Upper lobe of right lung (tissue), 1 donor: Measurements from ENCODE around the gene SGSH. TPM values are rescaled to one million over a fixed set of nuclear protein-coding genes. Genes with fewer than 3 reads are reported as not detected.
A peak's percentile ranks its signal among the peaks of the same experiment; 100 is the strongest.

Source experiments
- ATAC-seq: fragments of 200-7000 bp; cut with Tn5 transposase; one replicate; pipeline ENCODE4 v1.9.1; 2020; ENCODE audit warnings: mild to moderate bottlenecking, moderate library complexity
- DNase-seq: peaks from one replicate; pipeline ENCODE4 v3.0.0-alpha.2; 2020
- H3K27ac ChIP-seq: fragments of 200-600 bp; one replicate; pipeline ENCODE4 v1.8.0; 2022
- H3K27me3 ChIP-seq: fragments of 200-600 bp; one replicate; pipeline ENCODE4 v1.8.0; 2022; ENCODE audit warnings: mild to moderate bottlenecking
- H3K36me3 ChIP-seq: fragments of 200-600 bp; one replicate; pipeline ENCODE4 v1.8.0; 2022
- H3K4me1 ChIP-seq: fragments of 200-600 bp; one replicate; pipeline ENCODE4 v1.8.0; 2022
- H3K4me3 ChIP-seq: fragments of 200-600 bp; one replicate; pipeline ENCODE4 v1.8.0; 2022; ENCODE audit warnings: mild to moderate bottlenecking
- H3K9me3 ChIP-seq: fragments of 200-600 bp; one replicate; pipeline ENCODE4 v1.8.0; 2022
- CTCF ChIP-seq: fragments of 200-600 bp; IDR thresholded peaks from one replicate; pipeline ENCODE4 v1.8.0; 2022; ENCODE audit warnings: antibody characterized with exemption
- intact Hi-C: fragments of 100-400 bp; cut with DNase I; formaldehyde crosslinking; loops from one replicate; pipeline ENCODE4 v1.11.0; 2022
- total RNA-seq: library from RNA; stranded (reverse); fragmentation: NEBNext Ultra II Directional; extraction: Animal tissue kit (Norgen Biotek cat#: 25700); gene quantifications from one replicate; pipeline ENCODE4 v1.2.1, GENCODE V29; 2021
- donor health status: DM: no; HTN: yes; CAD: no; lungs with severe emphysema.

Gene SGSH
- total RNA-seq, 1 donor from 2014 or later: 59.8 TPM

GRCh38 chr17:80264205-80265075 is 44.3 kb upstream of the SGSH start:
- TF ChIP-seq CTCF: no peak
- Histone ChIP-seq H3K4me1 (peaks cover 37% of the 10 kb centered on the region), H3K4me3 (peak overlapping the region; percentile 61), H3K9me3 (no peaks in the 10 kb centered on the region), H3K27me3 (no peaks in the 10 kb centered on the region), H3K36me3 (peaks cover 27% of the 10 kb centered on the region), H3K27ac (peak overlapping the region; percentile 94)
- ATAC-seq (peak; percentile 0), DNase-seq (peak; percentile 78)
- intact Hi-C loops: no loop called here

- H3K36me3 ChIP-seq: peaks cover 18% of the 10 kb centered on the region
- peaks cover 37% of the 10 kb centered on the region for H3K4me1 ChIP-seq
- no peaks in the 10 kb centered on the region for H3K27me3 ChIP-seq
- peak overlapping the region; percentile 94 for H3K27ac ChIP-seq
- peak; percentile 19 for TF ChIP-seq CTCF
- intact Hi-C loops: no loop called here
- DNase-seq (peak; percentile 87), ATAC-seq (peak; percentile 56)
- peak overlapping the region; percentile 61 for H3K4me3 ChIP-seq
- H3K9me3 ChIP-seq: no peaks in the 10 kb centered on the region
Measured at GRCh38 chr17:80263253-80264204, 43.4 kb upstream of the SGSH start.

DNA sequence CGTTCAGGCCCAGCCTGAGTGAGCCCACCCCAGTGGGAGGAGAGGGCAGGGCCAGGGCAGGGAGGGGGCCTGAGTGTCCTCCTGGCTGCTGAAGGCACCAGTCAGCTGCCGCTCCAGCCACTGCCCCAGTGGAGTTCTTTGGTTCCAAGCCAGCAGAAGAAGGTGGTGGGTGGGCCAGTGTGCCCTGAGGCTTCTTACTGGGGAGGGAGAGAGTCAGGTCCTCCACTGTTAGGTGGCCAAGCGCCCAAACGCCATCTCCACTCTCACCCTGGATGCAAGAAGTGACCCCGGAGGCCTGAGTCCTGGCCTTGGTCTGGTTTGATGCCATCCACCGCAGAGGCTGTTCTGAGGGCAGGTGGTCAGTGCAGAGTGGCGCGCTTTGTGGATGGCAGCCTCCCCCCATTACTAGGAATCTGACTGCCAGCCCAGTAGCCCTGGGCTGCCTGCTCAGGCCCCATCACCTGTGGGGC is 42.7 kb upstream of the SGSH start:
- no peaks in the 10 kb centered on the region for H3K9me3 ChIP-seq
- DNase-seq (peak; percentile 65), ATAC-seq (no peak)
- peak overlapping the region; percentile 61 for H3K4me3 ChIP-seq
- H3K27ac ChIP-seq: peak overlapping the region; percentile 94
- no peak for TF ChIP-seq CTCF
- H3K36me3 ChIP-seq: peaks cover 12% of the 10 kb centered on the region
- intact Hi-C loops: no loop called here
- H3K27me3 ChIP-seq: no peaks in the 10 kb centered on the region
- peaks cover 37% of the 10 kb centered on the region for H3K4me1 ChIP-seq

DNA sequence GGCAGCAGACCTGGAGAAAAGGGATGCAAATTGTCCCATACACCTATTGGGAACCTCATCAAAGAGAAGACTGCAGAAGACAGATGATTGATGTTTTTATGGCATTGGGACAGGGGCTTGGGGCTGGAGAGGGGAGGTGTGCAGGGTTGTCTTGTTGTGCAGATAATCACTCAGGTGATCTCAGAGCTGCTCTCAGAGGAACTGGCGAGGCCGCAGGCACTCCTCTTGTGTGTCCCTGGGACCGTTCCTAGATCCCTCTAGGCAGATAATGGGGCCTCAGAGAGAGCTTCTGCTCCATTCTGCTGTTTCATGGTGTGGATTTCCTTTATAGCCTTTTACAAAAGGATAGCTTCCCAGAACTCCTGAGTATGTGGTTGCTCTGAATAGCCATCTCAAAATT is 42.2 kb upstream of the SGSH start:
- Histone ChIP-seq H3K36me3 (peaks cover 10% of the 10 kb centered on the region), H3K4me3 (peak overlapping the region; percentile 86), H3K4me1 (peaks cover 37% of the 10 kb centered on the region), H3K27me3 (no peaks in the 10 kb centered on the region), H3K9me3 (no peaks in the 10 kb centered on the region), H3K27ac (peak overlapping the region; percentile 94)
- TF ChIP-seq CTCF: no peak
- DNase-seq (no peak), ATAC-seq (no peak)
- intact Hi-C loops: no loop called here

GRCh38 chr17:80261895-80262279 is 41.8 kb upstream of the SGSH start:
- intact Hi-C loops: no loop called here
- Histone ChIP-seq H3K4me1 (peaks cover 37% of the 10 kb centered on the region), H3K36me3 (peaks cover 10% of the 10 kb centered on the region), H3K27ac (peak overlapping the region; percentile 94), H3K4me3 (peak overlapping the region; percentile 86), H3K9me3 (no peaks in the 10 kb centered on the region), H3K27me3 (no peaks in the 10 kb centered on the region)
- TF ChIP-seq CTCF: no peak
- DNase-seq (no peak), ATAC-seq (no peak)
